GM19452 (cell line): ENCODE results near the gene WASF3.

Experiments
- ATAC-seq: cut with Tn5 transposase; IDR thresholded peaks from one replicate; pipeline ENCODE4 v1.9.1; 2021; ENCODE audit not compliant: unreplicated experiment

Gene WASF3

GRCh38 chr13:26541678-26542568 is 15.6 kb upstream of the WASF3 start:
- ATAC-seq = no peak

GRCh38 chr13:26544707-26545106 is 12.8 kb upstream of the WASF3 start:
- no peak for ATAC-seq

GRCh38 chr13:26548205-26548765 is 9.2 kb upstream of the WASF3 start:
- no peak for ATAC-seq

- no peak for ATAC-seq
Observed at GRCh38 chr13:26549713-26550112, 7.8 kb upstream of the WASF3 start.

GRCh38 chr13:26551255-26551860 is 6.1 kb upstream of the WASF3 start:
- no peak for ATAC-seq

GRCh38 chr13:26555413-26555812 is 2.1 kb upstream of the WASF3 start:
- ATAC-seq = no peak

GRCh38 chr13:26557051-26557392 is 461 bp upstream of the WASF3 start:
- ATAC-seq = no peak

- ATAC-seq = no peak
Observed at GRCh38 chr13:26558074-26558805, 757 bp downstream of the WASF3 start.

- ATAC-seq = no peak
Observed at GRCh38 chr13:26558987-26559386, 1.5 kb downstream of the WASF3 start.

GRCh38 chr13:26560456-26560855 is 3.0 kb downstream of the WASF3 start:
- no peak for ATAC-seq

- no peak for ATAC-seq
Observed at GRCh38 chr13:26561067-26561466, 3.6 kb downstream of the WASF3 start.

- ATAC-seq = no peak
Observed at GRCh38 chr13:26561651-26562511, 4.4 kb downstream of the WASF3 start.

GRCh38 chr13:26562512-26562890 is 5.0 kb downstream of the WASF3 start:
- no peak for ATAC-seq

GRCh38 chr13:26563713-26564112 is 6.2 kb downstream of the WASF3 start:
- no peak for ATAC-seq

GRCh38 chr13:26568132-26568815 is 10.8 kb downstream of the WASF3 start:
- no peak for ATAC-seq

GRCh38 chr13:26571518-26571917 is 14.0 kb downstream of the WASF3 start:
- no peak for ATAC-seq

- no peak for ATAC-seq
Observed at GRCh38 chr13:26575244-26575643, 17.8 kb downstream of the WASF3 start.

- no peak for ATAC-seq
Observed at GRCh38 chr13:26579580-26579979, 22.1 kb downstream of the WASF3 start.

GRCh38 chr13:26583662-26584061 is 26.2 kb downstream of the WASF3 start:
- ATAC-seq = no peak

GRCh38 chr13:26584713-26585112 is 27.2 kb downstream of the WASF3 start:
- no peak for ATAC-seq
